PC-9 (cell line): ENCODE data around the gene JAK1. TPM values are rescaled to one million over a fixed set of nuclear protein-coding genes. Genes with fewer than 3 reads are reported as not detected.

Source experiments
- BruUV-seq: library from RNA; stranded (reverse); fragments of 400-500 nt; replicated peaks from 2 replicates; lab custom pipeline; 2021; lab: Mats Ljungman, UMichigan
- CTCF ChIA-PET: fragments of 300-600 bp; sonication (Branson Sonifier 250); formaldehyde crosslinking; loops from one replicate; lab custom pipeline; 2022; ENCODE audit warnings: antibody characterized with exemption; lab: Charles Lee
- POLR2A ChIA-PET: fragments of 300-600 bp; sonication (Branson Sonifier 250); formaldehyde crosslinking; loops from one replicate; lab custom pipeline; 2022; ENCODE audit warnings: antibody characterized with exemption; ENCODE audit not compliant: unreplicated experiment; lab: Charles Lee
- DNase-seq, 2 experiments: peaks; one replicate each; pipeline versions ENCODE4 v3.0.0 to v3.0.0-alpha.2; 2015 to 2022; ENCODE audit warnings: mixed read lengths in 1 of 2
- H2AFZ ChIP-seq: fragments of 200-600 bp; sonication (generic); 2 replicates; pipeline ENCODE4 v1.8.1; 2017; ENCODE audit warnings: antibody characterized with exemption
- H3F3A ChIP-seq: fragments of 200-600 bp; sonication (generic); 2 replicates; pipeline ENCODE4 v1.8.1; 2017; ENCODE audit warnings: antibody characterized with exemption, mild to moderate bottlenecking, low read depth; ENCODE audit not compliant: insufficient read depth
- H3K27ac ChIP-seq: fragments of 200-600 bp; sonication (generic); 2 replicates; pipeline ENCODE4 v1.6.1; 2016; ENCODE audit warnings: mixed run types
- H3K27me3 ChIP-seq: fragments of 200-600 bp; sonication (generic); 2 replicates; pipeline ENCODE4 v1.6.1; 2016; ENCODE audit warnings: low read depth, mixed run types; ENCODE audit not compliant: insufficient read depth
- H3K36me3 ChIP-seq: fragments of 200-600 bp; sonication (generic); 2 replicates; pipeline ENCODE4 v1.6.1; 2016; ENCODE audit warnings: low read depth, mixed run types
- H3K4me1 ChIP-seq: fragments of 200-600 bp; sonication (generic); replicated peaks from 2 replicates; pipeline ENCODE4 v1.6.1; 2016; ENCODE audit warnings: mixed run types; ENCODE audit not compliant: insufficient read depth
- H3K4me2 ChIP-seq: fragments of 200-600 bp; sonication (generic); 2 replicates; pipeline ENCODE4 v1.6.1; 2017; ENCODE audit warnings: mixed run types
- H3K4me3 ChIP-seq: fragments of 200-600 bp; sonication (generic); 2 replicates; pipeline ENCODE4 v1.6.1; 2016; ENCODE audit warnings: mixed run types
- H3K79me2 ChIP-seq: fragments of 200-600 bp; sonication (generic); 2 replicates; pipeline ENCODE4 v1.6.1; 2017; ENCODE audit warnings: low read depth, mixed run types
- H3K9me2 ChIP-seq: fragments of 200-600 bp; sonication (generic); 2 replicates; pipeline ENCODE4 v1.8.1; 2017; ENCODE audit warnings: mild to moderate bottlenecking; ENCODE audit not compliant: insufficient read depth
- H3K9me3 ChIP-seq: fragments of 200-600 bp; sonication (generic); 2 replicates; pipeline ENCODE4 v1.8.1; 2016; ENCODE audit warnings: low read depth; ENCODE audit not compliant: insufficient read depth
- H4K20me1 ChIP-seq: fragments of 200-600 bp; sonication (generic); 2 replicates; pipeline ENCODE4 v1.8.1; 2017; ENCODE audit not compliant: insufficient read depth
- CTCF ChIP-seq: fragments of 200-600 bp; sonication (generic); conservative IDR thresholded peaks from 2 replicates; pipeline ENCODE4 v1.6.1; 2017; ENCODE audit warnings: mixed run types, antibody characterized with exemption, mild to moderate bottlenecking, moderate library complexity
- EZH2 ChIP-seq: fragments of 200-600 bp; sonication (generic); IDR thresholded peaks from 2 replicates; pipeline ENCODE4 v1.8.0; 2017; ENCODE audit warnings: antibody characterized with exemption, low read depth
- intact Hi-C: fragments of 100-400 bp; cut with micrococcal nuclease; formaldehyde crosslinking; loops from one replicate; pipeline ENCODE4 v1.10.0; 2022; ENCODE audit not compliant: unreplicated experiment
- total RNA-seq: library from RNA; stranded (reverse); gene quantifications from 2 replicates; pipeline ENCODE4 v1.2.3, GENCODE V29; 2021

Gene JAK1
- total RNA-seq, 1 experiment from 2014 or later = 88.5 TPM

DNA sequence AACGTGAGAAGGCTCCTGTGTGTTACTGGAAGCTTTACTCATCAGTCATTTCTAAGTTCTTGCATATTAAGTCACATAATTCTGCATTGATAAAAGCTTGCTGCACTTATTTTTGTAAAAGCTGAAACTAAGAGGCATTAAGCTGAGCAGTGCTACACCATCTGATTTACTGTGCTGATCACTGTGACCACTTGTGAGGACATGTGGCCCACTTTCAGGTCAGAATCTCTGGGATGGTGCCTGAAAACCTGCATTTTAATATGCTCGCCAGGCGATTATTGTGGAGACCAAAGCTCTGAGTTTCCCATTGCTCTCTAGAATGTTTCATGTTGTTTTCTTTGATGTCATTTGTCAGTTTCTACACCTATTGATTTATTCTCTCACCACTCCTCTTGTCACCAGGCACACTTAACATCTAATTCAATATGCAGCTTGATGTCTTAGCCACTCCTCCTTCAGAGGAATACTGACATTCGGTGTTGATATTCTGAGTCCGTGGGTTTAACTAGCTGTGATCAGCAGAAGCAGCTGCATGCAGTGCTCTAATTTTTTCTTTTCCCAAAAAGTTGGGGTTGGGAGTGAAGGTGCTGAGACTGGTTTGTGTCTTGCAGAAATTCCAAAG lies 136.2 kb downstream of the JAK1 start:
- H3K27ac ChIP-seq = no peak overlapping the region
- TF ChIP-seq CTCF = no peak
- no peak for TF ChIP-seq EZH2
- no peak for DNase-seq
- no peak overlapping the region for H3K4me3 ChIP-seq
- intact Hi-C loops = no loop called here
- H3K79me2 ChIP-seq = no peaks in the 10 kb centered on the region
- H3K4me2 ChIP-seq = no peak overlapping the region
- H4K20me1 ChIP-seq = no peaks in the 10 kb centered on the region
- H2AFZ ChIP-seq = no peak overlapping the region
- H3K4me1 ChIP-seq = no peaks in the 10 kb centered on the region
- H3K27me3 ChIP-seq = no peaks in the 10 kb centered on the region
- H3K36me3 ChIP-seq = 0 out of 2 replicates have a peak, but pooled peaks cover 13% of the 10 kb centered on the region
- CTCF ChIA-PET = no interaction called here
- POLR2A ChIA-PET = interaction anchor here (0.6 kb wide), 1 partner anchor 179 kb away, joined by 4 read pairs; no protein-coding TSS in a partner anchor
- H3K9me3 ChIP-seq = no peaks in the 10 kb centered on the region
- no peaks in the 10 kb centered on the region for H3K9me2 ChIP-seq
- 0 out of 2 replicates have a peak, but pooled peaks cover 3% of the 10 kb centered on the region for H3F3A ChIP-seq
- BruUV-seq = no TSS peak

GRCh38 chr1:64829411-64830029 lies 136.8 kb downstream of the JAK1 start:
- H3K27me3 ChIP-seq = no peaks in the 10 kb centered on the region
- no peaks in the 10 kb centered on the region for H3K9me3 ChIP-seq
- intact Hi-C loops = no loop called here
- no peaks in the 10 kb centered on the region for H4K20me1 ChIP-seq
- no peak for DNase-seq
- no peak overlapping the region for H3K27ac ChIP-seq
- no peak overlapping the region for H3K4me3 ChIP-seq
- ChIA-PET POLR2A (no interaction called here), CTCF (no interaction called here)
- 0 out of 2 replicates have a peak, but pooled peaks cover 3% of the 10 kb centered on the region for H3F3A ChIP-seq
- no peak overlapping the region for H2AFZ ChIP-seq
- H3K4me1 ChIP-seq = no peaks in the 10 kb centered on the region
- no peaks in the 10 kb centered on the region for H3K79me2 ChIP-seq
- no peak overlapping the region for H3K4me2 ChIP-seq
- no TSS peak for BruUV-seq
- H3K9me2 ChIP-seq = no peaks in the 10 kb centered on the region
- H3K36me3 ChIP-seq = 0 out of 2 replicates have a peak, but pooled peaks cover 10% of the 10 kb centered on the region
- no peak for TF ChIP-seq EZH2
- no peak for TF ChIP-seq CTCF

- BruUV-seq = no TSS peak
- H2AFZ ChIP-seq = no peak overlapping the region
- no peaks in the 10 kb centered on the region for H3K9me3 ChIP-seq
- H3K4me1 ChIP-seq = no peaks in the 10 kb centered on the region
- H3K4me3 ChIP-seq = no peak overlapping the region
- 0 out of 2 replicates have a peak, but pooled peaks cover 4% of the 10 kb centered on the region for H3K36me3 ChIP-seq
- no peak overlapping the region for H3K27ac ChIP-seq
- no peaks in the 10 kb centered on the region for H4K20me1 ChIP-seq
- intact Hi-C loops = no loop called here
- TF ChIP-seq CTCF = no peak
- no peak for TF ChIP-seq EZH2
- peaks cover 3% of the 10 kb centered on the region; the same call in 1 of the 2 replicates for H3F3A ChIP-seq
- DNase-seq = no peak
- no peaks in the 10 kb centered on the region for H3K79me2 ChIP-seq
- POLR2A ChIA-PET = no interaction called here
- CTCF ChIA-PET = no interaction called here
- no peak overlapping the region for H3K4me2 ChIP-seq
- H3K9me2 ChIP-seq = no peaks in the 10 kb centered on the region
- H3K27me3 ChIP-seq = no peaks in the 10 kb centered on the region
Measured at GRCh38 chr1:64828829-64829228, 137.5 kb downstream of the JAK1 start.
